GM12892 (cell line): ENCODE results near the gene BCL7C.

ENCODE experiments used
- POLR2AphosphoS5 ChIP-seq: IDR thresholded peaks from 2 replicates; pipeline ENCODE4 v1.6.1; 2011; ENCODE audit warnings: low read depth, low read length, control low read depth
- TAF1 ChIP-seq: IDR thresholded peaks from 2 replicates; pipeline ENCODE4 v1.6.1; 2011; ENCODE audit warnings: low read depth, mild to moderate bottlenecking, control low read depth, low read length, borderline replicate concordance

DNA sequence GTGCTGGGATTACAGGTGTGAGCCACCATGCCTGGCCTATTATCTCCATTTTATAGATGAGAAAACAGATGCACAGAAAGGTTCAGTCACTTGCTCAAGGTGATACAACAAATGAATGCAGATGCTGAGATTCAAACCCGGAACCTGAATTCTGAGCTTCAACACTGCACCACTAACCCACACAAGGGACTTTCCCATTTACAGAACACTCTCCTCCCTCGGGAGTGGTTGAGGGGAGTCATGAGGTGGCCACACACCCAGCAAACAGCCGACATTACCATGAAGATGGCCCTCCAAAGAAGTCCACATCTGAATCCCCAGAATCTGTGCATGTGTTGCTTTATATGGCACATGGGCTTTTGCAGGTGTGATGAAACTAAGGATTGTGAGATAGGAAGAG is 9.1 kb downstream of the BCL7C start:
- TF ChIP-seq POLR2AphosphoS5 (no peak), TAF1 (no peak)
